ENCODE results near the gene PAX2.

Gene PAX2

DNA sequence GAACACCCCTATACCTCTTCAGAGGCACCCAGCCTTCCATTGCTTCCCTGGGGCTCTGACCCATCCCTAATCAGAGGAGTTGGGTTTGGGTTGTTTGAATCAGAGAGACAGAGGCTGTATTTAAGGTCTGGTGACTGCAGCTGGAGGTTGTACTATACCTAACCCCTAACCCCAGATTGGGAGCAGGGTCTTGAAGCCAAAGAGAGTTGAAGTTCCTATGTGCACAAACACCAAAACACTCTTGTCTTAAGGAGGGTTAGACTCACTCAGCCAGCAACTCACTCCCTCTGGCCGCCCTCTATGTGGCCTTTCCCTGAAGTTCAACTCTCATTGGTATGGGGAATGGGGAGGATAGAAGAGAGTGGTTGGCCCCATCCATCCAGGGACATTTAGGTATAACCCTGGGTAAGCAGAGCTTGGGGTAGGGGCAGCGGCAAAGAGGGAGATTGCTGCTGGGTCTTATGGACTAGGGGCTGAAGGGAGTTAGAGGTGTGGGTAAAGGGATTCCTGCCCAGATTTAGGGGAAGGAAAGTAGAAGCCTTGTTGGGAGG, 80.0 kb downstream of the PAX2 start:
- no peak for DNase-seq

DNA sequence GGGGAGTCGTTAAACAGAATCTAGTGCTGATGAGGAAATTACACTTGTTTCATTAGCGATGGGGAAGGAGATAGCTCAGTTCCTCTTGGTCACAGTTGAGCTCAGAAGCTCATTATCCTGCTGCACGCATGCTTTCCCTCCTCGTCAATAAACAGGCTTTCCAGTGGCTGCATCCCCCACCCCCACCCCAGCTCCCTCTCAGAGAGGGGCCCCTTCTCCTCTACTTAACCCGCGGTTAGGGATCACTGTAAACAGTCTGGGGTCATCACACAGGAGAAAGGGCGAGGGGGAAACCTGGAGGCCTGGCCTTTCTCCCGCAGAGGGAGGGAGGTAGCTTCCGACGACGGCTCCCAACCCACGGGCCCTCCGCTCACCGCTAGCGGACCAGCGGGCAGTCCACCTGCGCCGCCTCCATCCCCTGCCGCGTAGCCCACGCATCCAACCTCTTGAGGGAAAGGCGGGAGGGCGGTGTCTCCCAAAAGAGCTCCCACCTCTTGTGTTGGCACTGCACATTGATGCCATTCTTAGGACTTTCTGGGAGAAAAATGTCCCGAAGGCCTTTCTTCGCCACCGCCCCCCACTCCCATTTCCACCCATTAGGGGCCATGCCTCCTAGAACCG, 80.8 kb downstream of the PAX2 start:
- no peak for DNase-seq

DNA sequence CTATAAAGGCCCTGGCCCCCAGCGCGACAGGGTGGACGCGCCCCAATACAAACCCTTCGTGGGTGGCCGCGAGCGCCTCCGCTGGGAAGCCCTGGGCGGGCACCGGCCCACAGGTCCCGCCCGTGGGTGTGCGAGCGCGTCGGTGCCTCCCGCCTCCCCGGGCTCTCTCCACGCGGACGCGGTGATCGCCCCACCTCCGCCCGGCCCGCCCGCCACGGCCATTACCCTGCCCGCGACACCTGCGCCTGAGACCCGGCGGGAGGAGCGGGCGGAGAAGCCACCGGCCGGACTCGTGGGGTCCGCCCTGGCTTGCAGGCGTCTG, 81.2 kb downstream of the PAX2 start:
- no peak for DNase-seq

- no peak for DNase-seq
Measured at GRCh38 chr10:100826983-100827818, 81.8 kb downstream of the PAX2 start.

DNA sequence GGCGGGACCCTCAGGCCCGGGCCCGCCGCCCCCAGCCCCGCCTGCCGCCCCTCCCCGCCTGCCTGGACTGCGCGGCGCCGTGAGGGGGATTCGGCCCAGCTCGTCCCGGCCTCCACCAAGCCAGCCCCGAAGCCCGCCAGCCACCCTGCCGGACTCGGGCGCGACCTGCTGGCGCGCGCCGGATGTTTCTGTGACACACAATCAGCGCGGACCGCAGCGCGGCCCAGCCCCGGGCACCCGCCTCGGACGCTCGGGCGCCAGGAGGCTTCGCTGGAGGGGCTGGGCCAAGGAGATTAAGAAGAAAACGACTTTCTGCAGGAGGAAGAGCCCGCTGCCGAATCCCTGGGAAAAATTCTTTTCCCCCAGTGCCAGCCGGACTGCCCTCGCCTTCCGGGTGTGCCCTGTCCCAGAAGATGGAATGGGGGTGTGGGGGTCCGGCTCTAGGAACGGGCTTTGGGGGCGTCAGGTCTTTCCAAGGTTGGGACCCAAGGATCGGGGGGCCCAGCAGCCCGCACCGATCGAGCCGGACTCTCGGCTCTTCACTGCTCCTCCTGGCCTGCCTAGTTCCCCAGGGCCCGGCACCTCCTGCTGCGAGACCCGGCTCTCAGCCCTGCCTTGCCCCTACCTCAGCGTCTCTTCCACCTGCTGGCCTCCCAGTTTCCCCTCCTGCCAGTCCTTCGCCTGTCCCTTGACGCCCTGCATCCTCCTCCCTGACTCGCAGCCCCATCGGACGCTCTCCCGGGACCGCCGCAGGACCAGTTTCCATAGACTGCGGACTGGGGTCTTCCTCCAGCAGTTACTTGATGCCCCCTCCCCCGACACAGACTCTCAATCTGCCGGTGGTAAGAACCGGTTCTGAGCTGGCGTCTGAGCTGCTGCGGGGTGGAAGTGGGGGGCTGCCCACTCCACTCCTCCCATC, 82.7 kb downstream of the PAX2 start:
- DNase-seq = no peak

GRCh38 chr10:100828738-100829096, 83.3 kb downstream of the PAX2 start:
- DNase-seq = no peak

DNA sequence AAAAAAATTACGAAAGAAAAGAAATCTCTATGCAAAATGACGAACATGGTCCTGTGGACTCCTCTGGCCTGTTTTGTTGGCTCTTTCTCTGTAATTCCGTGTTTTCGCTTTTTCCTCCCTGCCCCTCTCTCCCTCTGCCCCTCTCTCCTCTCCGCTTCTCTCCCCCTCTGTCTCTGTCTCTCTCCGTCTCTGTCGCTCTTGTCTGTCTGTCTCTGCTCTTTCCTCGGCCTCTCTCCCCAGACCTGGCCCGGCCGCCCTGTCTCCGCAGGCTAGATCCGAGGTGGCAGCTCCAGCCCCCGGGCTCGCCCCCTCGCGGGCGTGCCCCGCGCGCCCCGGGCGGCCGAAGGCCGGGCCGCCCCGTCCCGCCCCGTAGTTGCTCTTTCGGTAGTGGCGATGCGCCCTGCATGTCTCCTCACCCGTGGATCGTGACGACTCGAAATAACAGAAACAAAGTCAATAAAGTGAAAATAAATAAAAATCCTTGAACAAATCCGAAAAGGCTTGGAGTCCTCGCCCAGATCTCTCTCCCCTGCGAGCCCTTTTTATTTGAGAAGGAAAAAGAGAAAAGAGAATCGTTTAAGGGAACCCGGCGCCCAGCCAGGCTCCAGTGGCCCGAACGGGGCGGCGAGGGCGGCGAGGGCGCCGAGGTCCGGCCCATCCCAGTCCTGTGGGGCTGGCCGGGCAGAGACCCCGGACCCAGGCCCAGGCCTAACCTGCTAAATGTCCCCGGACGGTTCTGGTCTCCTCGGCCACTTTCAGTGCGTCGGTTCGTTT, 83.9 kb downstream of the PAX2 start:
- no peak for DNase-seq

- no peak for DNase-seq
Measured at GRCh38 chr10:100829933-100830727, 84.7 kb downstream of the PAX2 start.

- DNase-seq = no peak
Measured at GRCh38 chr10:100830728-100831111, 85.3 kb downstream of the PAX2 start.

- DNase-seq = no peak
Measured at GRCh38 chr10:100831742-100832141, 86.4 kb downstream of the PAX2 start.

DNA sequence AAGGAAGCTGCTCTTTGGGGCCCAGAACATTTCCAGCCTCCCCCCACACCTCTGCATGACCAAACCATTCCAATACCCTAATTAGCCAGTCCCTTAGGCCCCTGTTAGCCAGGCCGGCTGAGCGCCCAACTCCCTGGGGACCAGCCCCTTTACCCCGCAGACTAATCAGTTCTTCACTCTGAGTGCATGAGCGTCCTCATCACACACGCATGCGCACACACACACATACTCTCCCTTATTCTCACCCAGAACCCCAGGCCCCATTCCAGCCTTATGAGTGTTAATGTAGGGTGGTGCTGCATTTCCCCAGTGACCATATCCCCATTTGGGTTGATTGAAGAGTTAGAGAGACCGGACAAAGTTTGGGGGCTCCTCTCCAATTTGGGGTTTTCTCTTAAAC, 90.4 kb downstream of the PAX2 start:
- DNase-seq = no peak

DNA sequence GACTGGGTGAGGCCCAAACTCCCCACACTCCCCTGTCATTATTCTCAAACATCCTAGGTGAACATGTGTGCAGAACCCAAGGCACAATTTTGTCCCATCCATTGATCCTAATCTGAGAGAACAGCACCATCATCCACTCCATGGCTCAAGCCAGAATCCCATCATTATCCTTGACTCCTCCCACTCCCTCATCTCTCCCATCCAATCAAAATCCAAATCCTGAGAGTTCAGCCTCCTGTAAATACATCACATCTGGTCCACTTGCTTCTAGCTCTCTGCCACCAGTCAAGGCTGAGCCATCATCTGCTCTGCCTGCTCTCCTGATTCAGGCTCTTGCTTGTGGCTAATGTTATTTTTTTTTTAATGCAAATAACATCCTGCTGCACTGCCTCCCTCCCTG, 91.5 kb downstream of the PAX2 start:
- DNase-seq = peak; percentile 20

GRCh38 chr10:100837300-100837699, 91.9 kb downstream of the PAX2 start:
- DNase-seq = no peak

DNA sequence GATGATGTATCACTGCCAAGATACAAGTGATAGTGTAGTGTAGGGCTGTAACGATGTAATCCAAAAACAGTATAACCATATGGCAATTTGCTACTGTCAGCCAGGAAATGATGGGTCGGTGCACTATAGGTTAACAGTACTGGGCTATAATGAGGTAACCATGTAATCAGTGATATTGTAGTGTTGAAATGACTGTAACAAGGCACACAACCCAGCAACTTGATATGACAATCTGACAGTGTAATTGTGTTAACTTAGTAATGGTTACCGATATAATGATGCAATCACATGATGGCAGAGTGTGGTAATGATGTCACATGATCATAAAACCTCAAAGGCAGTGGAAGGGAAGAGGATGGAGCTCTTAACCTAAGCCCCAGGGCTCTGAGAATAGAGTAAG, 93.6 kb downstream of the PAX2 start:
- no peak for DNase-seq

GRCh38 chr10:100841528-100841927, 96.1 kb downstream of the PAX2 start:
- DNase-seq = no peak

DNA sequence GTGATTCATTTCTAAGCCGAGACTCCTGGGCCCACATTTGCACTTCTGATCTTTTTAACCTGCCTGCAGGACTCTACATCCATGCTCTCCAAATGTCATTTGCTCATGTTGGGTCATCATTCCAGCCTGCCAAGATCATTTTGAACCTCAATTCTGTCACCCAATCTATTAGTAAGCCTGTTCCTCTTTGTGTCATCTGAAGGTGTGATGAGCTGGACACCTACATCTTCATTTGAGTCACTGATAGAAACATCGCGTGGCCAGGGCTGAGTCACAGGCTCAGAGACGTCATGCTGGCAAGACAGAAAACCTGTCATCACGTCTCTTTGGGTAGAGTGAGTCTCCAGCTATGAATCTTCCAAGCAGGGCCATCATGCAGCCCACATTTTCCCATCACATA, 102.1 kb downstream of the PAX2 start:
- no peak for DNase-seq

GRCh38 chr10:100848770-100849169, 103.4 kb downstream of the PAX2 start:
- DNase-seq = no peak

DNA sequence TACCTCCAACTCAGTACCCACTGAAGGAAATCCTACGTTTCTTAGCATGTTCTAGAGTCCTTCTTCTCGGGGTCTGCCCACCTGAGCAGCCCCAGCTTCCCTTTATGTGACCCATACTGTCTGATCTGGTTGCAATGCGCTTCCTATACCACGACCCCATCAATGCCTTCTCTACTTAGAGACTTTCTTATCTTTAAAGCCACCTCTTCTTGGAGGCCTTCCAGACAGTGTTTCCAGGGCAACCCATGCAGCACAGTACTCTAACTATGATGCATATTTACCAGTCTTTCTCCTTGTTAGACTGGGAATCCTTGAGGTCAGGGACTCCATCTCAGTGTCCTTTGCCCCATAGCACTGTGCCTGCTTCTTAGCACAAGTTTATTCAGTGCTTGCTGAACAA, 112.9 kb downstream of the PAX2 start:
- no peak for DNase-seq

DNA sequence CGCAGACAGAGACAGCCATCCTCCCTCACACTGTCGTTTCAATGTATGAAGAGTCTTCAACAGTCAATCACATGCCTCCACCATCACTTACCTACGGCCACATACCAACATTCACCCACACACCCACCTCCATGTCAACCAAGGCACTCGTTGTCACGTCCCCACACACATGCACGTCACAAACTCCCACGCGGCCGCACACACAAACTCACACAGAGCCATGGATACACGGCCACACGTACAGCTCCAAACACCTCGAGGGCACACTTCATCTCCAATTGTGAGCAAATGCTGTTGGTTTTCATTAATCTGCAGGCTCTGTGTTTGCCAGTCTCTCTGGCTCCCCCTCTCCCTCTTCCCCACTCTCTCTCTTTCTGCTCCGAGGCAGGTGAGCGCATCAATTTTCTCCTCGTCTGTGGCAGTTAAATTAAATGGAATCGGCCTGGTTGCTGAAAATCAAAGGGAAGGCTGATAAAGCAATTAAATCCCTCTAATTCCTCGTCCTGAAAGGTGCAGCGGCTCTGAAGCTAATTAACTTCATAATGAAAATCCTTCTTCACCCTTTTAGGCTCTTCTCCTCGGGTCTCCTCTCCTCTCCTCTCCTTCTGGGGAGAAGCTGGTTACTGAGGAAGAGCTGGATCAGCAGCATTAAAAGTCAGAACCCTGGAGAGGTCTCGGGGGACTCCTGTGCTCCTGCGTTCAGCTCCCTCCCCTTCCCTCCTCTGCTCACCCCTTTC, 113.5 kb downstream of the PAX2 start:
- no peak for DNase-seq

DNA sequence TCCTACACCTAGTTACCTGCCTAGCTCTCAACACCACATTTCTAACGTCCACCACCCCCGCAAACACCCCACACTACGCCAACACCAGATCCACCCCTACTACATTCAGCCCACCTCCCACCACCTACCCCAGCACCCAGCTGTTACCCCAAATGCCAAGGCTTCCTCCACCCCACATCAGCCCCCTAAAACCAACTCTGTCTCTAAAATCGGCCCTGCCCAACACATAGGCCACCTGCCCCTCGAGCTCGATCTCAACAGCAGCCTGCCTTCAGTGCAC, 114.0 kb downstream of the PAX2 start:
- no peak for DNase-seq

- no peak for DNase-seq
Measured at GRCh38 chr10:100863433-100863832, 118.1 kb downstream of the PAX2 start.

Measured in NCI-H524 treated with DMSO at 0.1 percent for 48 hours (cell line).